ENCODE measurements around the gene NBAS.

DNA sequence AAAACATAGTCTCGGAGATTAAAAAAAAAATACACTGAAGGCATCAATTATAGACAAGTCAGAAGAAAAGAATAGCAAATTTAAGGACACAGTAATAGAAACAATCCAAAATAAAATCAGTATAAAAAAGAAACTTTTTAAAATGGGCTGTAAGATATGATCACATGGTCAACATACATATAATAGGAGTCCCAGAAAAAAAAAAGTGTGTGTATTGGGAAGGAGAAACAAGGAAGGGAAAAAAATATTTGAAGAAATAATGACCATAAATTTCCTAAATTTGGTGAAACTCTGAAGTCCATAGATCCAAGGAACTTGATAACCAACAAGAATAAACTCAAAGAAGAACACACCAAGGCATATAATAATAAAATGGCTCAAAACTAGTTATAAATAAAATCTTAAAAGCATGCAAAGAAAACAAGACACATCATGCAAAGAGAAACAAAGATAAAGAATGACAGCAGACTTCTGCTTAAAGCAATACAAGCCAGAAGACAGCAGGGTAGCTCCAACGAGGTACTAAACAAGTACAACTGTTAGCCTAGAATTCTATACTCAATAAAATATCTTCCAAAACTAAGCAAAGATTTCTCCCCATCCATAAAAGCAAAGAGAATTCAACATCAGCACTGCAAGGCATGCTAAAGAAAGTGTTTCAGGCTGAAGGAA, 115.1 kb downstream of the NBAS start:
- TF ChIP-seq EZH2phosphoT487 (IDR thresholded peaks at IDR 0.05; ENCODE audit: borderline replicate concordance, low read depth) (no peak), FOXM1 (IDR thresholded peaks at IDR 0.05; ENCODE audit: low read depth) (no peak), SIN3A (IDR thresholded peaks at IDR 0.05; ENCODE audit: borderline replicate concordance, low read depth, low read length) (no peak), EP300 (IDR thresholded peaks at IDR 0.05; ENCODE audit: borderline replicate concordance in 1 of 2, low read depth in 1 of 2, low read length in 1 of 2) (no peak), GABPA (IDR thresholded peaks at IDR 0.05; ENCODE audit: low read depth) (no peak), FOSL2 (IDR thresholded peaks at IDR 0.05; ENCODE audit: borderline replicate concordance, low read depth) (no peak)
- TF ChIP-seq, protein P1, sequence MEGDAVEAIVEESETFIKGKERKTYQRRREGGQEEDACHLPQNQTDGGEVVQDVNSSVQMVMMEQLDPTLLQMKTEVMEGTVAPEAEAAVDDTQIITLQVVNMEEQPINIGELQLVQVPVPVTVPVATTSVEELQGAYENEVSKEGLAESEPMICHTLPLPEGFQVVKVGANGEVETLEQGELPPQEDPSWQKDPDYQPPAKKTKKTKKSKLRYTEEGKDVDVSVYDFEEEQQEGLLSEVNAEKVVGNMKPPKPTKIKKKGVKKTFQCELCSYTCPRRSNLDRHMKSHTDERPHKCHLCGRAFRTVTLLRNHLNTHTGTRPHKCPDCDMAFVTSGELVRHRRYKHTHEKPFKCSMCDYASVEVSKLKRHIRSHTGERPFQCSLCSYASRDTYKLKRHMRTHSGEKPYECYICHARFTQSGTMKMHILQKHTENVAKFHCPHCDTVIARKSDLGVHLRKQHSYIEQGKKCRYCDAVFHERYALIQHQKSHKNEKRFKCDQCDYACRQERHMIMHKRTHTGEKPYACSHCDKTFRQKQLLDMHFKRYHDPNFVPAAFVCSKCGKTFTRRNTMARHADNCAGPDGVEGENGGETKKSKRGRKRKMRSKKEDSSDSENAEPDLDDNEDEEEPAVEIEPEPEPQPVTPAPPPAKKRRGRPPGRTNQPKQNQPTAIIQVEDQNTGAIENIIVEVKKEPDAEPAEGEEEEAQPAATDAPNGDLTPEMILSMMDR (IDR thresholded peaks at IDR 0.05), result no peak
- TF ChIP-seq, protein P2, sequence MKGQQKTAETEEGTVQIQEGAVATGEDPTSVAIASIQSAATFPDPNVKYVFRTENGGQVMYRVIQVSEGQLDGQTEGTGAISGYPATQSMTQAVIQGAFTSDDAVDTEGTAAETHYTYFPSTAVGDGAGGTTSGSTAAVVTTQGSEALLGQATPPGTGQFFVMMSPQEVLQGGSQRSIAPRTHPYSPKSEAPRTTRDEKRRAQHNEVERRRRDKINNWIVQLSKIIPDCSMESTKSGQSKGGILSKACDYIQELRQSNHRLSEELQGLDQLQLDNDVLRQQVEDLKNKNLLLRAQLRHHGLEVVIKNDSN (IDR thresholded peaks at IDR 0.05; ENCODE audit: borderline replicate concordance, low read depth), result no peak
- TF ChIP-seq, protein P3, sequence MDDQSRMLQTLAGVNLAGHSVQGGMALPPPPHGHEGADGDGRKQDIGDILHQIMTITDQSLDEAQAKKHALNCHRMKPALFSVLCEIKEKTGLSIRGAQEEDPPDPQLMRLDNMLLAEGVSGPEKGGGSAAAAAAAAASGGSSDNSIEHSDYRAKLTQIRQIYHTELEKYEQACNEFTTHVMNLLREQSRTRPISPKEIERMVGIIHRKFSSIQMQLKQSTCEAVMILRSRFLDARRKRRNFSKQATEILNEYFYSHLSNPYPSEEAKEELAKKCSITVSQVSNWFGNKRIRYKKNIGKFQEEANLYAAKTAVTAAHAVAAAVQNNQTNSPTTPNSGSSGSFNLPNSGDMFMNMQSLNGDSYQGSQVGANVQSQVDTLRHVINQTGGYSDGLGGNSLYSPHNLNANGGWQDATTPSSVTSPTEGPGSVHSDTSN (IDR thresholded peaks at IDR 0.05), result no peak
- TF ChIP-seq, protein P4, sequence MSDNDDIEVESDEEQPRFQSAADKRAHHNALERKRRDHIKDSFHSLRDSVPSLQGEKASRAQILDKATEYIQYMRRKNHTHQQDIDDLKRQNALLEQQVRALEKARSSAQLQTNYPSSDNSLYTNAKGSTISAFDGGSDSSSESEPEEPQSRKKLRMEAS (IDR thresholded peaks at IDR 0.05; ENCODE audit: low read depth), result no peak
- TF ChIP-seq, protein P5, sequence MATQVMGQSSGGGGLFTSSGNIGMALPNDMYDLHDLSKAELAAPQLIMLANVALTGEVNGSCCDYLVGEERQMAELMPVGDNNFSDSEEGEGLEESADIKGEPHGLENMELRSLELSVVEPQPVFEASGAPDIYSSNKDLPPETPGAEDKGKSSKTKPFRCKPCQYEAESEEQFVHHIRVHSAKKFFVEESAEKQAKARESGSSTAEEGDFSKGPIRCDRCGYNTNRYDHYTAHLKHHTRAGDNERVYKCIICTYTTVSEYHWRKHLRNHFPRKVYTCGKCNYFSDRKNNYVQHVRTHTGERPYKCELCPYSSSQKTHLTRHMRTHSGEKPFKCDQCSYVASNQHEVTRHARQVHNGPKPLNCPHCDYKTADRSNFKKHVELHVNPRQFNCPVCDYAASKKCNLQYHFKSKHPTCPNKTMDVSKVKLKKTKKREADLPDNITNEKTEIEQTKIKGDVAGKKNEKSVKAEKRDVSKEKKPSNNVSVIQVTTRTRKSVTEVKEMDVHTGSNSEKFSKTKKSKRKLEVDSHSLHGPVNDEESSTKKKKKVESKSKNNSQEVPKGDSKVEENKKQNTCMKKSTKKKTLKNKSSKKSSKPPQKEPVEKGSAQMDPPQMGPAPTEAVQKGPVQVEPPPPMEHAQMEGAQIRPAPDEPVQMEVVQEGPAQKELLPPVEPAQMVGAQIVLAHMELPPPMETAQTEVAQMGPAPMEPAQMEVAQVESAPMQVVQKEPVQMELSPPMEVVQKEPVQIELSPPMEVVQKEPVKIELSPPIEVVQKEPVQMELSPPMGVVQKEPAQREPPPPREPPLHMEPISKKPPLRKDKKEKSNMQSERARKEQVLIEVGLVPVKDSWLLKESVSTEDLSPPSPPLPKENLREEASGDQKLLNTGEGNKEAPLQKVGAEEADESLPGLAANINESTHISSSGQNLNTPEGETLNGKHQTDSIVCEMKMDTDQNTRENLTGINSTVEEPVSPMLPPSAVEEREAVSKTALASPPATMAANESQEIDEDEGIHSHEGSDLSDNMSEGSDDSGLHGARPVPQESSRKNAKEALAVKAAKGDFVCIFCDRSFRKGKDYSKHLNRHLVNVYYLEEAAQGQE (IDR thresholded peaks at IDR 0.05; ENCODE audit: low read depth, low read length), result no peak

All from SK-N-SH (cell line).